Measurements from ENCODE around the gene PLOD3.
"Not testable (repeated sequence)": the region's sequence is repeated elsewhere in the genome, so short reads cannot be mapped to it uniquely, and the experiment has no call there.

PLOD3 gene

DNA sequence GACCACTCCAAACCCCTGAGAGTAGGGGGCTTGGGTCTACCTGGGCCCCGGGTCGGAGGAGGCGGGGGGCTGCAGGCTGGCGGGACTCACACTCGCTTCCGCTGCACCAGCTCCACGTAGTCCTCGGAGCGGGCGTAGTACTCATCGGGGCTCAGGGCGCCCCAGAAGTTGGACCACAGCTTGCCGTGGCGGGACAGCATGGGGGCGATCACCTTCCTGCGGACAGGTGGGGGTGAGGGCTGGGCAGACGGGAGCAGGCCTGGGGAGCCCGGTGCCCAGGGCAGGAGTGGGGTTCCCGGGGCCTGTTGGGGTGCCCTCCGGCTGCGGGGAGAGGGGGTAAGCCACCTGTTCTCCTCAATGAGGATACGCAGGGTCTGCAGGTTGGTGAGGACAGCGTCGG is 5.9 kb downstream of the PLOD3 start:
- DNase-seq: no peak

DNA sequence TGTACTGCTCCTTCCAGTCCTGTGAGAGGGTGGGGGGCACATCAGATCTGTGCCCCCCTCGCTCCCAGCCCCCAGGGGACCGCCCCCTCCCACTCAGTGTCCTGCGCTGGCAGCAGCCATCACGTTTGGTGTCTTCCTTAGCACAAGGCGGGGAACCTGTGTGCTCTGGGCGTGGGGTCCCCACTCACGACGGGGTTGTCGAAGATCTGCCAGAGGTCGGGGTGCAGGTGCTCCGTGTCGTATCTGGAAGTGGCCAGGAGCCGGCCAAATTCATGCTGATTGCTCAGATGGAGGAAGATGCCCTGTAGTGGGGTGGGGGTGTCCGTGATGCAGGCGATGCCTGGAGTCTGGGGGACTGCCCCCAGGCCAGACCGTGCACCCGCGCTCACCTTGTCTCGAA is 7.2 kb downstream of the PLOD3 start:
- no peak for DNase-seq

DNA sequence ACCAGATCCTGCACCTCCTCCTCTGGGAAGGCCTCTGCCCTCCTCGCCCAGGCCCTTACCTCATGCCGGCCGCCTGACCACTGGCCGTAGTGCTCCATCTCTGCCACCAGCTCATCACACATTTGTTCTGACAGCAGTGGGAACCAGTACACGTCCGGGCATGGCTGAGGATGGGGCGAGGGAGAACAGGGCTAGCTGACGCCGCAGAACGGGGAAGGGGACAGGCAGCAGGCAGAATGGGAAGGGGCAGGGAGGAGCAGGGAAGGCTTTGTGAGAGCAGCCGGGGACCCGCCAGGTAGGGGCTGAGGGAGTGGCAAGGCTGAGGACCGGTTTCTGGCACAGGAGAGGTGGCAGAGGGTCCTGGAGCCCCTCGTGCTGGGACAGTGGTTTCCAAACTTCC is 8.6 kb downstream of the PLOD3 start:
- no peak for DNase-seq

DNA sequence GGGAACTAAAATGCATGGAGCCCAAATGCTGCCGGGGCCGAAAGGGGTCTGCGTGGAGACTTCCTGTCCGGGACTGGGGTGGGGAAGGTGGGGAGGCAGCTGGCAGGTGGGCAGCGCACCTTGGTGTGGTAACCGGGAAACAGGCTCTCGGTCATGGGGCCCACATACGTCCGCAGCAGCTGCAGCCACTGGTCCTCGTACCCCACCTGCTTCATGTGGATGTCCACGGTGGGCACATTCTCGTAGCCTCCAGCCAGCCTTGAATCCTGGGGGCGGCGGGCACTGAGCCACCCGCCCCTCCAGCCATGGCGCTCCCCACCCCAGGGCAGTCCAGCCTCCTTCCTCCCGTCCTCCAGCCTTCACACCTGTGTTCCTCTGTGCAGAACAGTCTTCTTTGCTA is 9.9 kb downstream of the PLOD3 start:
- DNase-seq: no peak

DNA sequence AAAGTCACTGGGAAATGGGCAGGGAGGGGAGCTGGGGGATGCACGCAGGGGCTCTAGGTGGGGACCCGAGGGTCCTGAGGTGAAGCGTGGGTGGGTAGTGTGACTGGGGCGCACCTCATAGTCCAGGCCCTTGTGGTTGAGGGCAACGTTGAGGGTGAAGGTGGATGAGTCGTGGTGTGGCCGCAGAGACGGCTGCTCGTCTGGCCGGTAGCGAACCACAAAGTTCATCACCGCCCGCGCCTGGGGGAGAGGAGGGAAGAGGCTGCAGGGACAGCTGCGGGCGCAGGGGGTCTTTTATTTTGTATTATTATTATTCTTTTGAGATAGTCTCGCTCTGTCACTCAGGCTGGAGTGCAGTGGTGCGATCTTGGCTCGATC is 10.7 kb downstream of the PLOD3 start:
- DNase-seq: no peak

DNA sequence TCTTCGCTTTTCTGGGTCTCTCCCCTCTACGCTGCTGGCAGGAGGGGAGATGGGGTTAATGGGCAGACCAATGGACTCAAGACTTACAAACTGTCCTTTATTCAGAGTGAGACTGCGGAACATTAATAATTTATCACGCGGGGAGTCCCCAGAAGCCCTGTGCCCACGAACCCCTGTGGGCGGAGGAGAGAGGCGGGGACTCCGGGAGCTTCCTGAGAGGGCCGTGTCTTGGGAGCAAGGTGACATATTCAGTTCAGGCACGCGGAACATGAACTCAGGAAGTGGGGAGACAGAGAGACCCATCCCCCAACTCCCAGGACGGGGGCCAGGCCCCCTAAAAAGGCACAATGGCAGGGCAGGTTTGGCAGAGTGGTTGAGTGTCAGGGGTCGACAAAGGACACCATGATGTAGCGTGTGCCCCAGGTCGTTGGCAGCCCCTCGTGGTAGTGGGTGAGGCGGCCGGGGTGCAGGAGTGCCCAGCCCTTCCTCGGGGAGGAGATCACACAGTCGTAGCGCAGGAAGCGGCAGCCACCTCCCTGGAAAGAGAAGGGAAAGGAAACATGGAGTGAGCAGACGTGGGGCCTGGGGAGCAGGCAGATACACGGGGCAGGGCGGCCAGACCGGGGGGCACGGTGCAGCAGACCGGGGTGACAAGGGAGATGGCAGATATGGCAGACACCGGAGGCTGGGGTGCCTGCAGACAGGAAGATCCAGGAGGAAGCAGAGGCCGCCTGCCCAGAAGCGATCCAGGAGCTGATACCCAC is 11.3 kb downstream of the PLOD3 start:
- no peak for DNase-seq

DNA sequence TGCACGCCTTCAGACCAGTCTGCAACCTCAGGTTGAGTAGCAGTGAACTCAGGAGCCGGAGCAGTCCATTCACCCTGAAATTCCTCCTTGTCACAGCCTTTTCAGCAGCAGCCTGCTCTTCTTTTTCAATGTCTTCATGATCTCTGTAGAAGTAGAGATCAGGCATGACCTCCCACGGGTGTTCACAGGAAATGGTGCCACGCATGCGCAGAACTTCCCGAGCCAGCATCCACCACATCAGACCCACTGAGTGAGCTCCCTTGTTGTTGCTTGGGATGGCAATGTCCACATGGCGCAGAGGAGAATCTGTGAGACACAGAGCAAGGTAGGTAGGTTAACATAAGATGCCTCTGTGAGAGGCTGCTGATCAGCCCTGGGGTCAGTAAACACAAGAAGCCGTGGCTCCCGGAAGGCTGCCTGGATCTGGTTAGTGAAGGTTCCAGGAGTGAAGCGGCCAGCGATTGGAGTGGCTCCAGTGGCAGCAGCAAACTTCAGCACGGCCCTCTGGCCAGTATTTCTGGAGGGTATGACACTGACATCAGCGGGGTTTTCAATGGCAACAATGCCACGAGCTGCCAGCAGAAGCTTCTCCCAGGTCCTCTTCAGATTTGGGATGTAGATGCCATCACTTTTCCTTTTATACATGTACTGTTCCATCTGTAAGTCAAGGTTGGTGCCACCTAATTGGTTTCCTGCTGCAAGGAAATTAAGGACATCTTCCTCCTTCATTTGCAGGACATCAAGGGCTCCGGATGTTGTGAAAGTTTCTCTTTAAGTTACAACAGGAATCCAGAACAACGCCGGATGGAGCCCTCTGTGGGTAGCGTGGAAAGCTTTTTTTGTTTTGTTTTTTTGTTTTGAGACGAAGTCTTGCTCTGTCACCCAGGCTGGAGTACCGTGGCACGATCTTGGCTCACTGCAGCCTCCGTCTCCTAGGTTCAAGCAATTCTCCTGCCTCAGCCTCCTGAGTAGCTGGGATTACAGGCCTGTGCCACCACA is 13.3 kb downstream of the PLOD3 start:
- not testable (repeated sequence) for DNase-seq

DNA sequence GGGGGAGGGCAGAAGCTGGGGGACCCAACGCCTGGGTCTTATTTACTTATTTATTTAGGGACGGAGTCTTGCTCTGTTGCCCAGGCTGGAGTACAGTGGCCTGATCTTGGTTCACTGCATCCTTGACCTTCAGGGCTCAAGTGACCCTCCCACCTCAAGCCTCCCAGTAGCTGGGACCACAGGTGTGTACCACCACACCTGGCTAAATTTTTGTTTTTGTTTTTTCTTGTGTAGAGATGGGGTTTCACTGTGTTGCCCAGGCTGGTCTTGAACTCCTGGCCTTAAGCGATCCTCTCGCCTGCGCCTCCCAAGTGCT is 14.8 kb downstream of the PLOD3 start:
- no peak for DNase-seq

DNA sequence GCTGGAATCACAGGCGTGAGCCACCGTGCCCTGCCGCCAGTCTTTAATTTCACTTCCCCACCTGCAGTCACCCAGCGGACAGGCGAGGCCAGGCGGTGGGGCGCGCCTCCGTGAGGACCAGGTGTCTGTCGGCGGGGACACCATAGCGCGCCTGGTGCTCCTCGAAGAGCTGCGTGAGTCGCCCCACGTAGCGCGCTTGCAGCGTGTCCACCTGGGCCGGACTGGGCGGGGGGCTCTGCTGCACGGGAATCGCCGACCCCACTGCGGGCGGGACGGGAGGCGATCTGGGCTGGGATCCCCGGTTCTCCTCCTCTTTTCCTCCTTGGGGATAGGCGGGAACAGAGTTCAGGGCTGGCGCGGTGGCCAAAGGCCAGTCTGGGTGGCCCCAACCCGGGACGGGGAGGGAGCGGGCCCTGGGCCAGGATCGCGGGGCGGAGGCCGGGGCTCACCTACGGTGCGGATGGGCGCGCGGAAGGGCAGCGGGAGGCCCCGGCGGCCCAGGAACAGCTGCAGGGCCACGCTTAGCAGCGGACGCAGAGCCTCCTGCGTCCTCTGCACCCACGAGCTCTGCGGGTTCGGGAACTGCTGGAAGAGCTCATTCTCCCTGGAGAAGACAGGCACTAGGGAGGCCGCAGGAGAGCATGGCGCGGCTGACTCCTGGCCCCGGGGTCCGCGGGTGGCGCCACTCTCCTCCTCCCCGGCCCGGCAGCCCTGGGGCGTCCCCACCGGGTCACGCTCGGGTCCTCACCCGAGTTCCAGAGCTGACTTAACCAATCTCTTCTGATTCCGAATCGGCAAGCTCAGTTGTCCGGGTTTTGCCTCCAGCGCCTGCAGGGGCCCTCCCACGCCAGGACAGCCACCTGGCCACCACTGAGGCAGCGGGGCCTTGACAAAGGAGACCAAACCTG is 15.4 kb downstream of the PLOD3 start:
- no peak for DNase-seq

DNA sequence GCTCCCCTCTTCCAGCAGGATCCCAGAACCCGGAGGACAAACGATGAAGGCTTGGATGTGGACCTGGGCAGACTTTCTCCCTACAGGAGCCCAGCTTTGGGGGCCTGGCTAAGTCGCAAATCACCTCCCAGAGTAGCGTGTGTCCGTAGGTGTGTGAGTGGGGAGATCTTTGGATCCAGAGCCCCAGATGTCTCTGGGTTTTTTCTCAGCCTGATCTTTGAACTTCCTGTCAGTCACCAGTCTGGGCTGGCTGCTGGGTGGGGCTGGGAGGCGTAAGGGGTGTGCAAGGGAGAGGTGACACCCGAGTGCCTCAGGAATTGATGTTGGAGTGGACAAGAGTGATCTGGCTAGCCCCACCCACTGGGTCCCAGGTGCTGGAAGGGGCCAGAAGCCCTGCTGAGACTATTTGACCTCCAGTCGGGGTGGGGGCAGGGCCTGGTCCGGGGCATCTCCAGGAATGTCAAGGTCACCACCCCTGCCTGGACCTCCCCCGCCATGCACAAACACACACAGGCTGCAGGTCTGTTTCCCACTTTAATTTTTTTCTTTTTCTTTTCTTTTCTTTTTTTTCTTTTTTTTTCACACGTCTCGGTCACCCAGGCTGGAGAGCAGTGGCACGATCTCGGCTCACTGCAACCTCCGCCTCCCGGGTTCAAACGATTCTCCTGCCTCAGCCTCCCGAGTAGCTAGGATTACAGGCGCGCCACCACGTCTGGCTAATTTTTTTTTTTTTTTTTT is 16.4 kb downstream of the PLOD3 start, which contains the start of gene MOGAT3:
MOGAT3 (minus strand) TSS at position 175 of the 738 bp plus-strand sequence. CDS start 182 bp downstream, outside the sequence.
- no peak for DNase-seq

DNA sequence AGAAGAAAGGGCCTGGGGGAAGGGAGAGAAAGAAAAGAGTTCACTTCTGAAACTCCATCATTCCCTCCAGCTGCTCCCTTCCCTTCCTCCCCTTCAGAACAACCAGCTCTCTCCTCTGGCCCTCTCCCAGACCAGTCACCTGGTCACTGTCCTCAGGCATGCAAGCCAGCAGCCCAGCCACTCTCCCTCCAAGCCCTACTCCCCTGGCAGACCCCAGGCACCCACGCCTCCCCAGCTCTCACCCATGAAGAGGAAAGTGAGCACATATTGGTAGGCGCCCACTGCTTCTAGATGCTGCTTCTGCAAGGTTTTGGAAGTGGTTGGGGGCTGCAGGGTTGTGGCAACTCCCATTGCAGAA is 16.9 kb downstream of the PLOD3 start:
- DNase-seq: no peak

DNA sequence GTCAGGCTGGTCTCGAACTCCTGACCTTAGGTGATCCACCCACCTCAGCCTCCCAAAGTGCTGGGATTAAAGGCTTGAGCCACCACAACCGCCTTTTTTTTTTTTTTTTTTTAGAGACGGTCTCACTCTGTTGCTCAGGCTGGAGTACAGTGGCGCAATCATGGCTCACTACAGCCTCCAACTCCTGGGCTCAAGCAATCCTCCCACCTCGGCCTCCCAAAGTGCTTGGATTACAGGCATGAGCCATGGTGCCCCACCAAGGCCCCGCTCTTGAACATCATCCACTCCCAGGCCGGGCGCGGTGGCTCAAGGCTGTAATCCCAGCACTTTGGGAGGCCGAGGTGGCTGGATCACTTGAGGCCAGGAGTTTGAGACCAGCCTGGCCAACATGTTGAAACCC is 17.9 kb downstream of the PLOD3 start:
- not testable (repeated sequence) for DNase-seq

DNA sequence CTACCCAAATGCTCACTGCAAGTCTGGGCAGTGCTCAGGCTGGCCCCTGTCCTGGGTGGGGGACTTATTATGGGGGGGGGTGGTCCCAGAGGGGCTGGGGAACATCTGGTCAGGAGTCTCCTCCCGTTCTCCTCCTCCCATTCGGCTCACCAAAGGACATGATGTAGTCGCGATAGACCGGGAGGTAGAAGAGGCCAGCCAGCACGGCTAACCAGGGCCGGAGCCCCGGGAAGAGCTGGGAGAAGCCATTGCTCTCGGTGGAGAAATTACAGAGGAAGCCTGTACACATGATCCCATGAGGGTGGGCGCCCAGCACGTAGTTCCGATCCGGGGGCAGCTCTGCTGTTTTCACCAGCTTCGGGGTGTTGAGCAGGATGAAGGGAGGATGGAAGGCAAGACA is 18.9 kb downstream of the PLOD3 start:
- DNase-seq: no peak

DNA sequence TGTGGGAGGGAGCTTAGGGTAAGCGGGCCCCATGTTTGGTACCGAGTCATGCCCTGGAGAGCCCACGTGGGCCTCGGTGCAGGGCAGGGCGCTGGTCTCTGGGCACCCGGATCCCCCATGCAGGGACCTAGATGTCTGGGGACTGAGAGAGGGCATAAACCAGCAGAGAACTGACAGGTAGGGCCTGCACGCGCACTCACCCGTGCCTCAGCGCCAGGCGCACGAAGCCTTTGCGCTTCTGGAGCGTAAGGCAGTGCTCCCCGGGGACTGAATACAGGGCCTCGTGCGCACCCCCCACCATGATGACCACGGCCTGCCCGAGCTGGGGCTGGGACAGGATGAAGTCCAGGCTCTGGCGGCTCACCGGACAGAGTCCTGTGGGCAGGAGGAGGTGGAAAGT is 19.4 kb downstream of the PLOD3 start:
- DNase-seq: no peak

DNA sequence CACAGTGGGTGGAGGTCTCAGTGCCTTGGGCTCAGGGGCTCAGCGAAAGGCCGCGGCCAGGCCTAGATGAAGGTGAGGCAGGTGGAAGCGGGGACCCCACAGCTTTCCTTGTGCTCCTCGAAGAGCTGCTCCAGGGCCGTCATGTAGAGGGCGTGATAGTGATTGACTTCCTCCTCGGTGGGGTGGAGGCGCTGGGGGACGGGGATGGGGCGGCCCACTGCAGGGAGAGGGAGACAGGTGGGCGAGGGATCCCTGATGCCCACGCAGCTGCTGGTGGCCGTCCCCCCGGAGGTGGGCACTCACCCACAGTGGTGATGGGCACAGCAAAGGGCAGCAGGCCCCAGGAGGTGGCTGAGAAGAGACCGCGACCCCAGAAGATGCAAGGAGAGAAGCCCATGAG is 21.5 kb downstream of the PLOD3 start:
- no peak for DNase-seq

DNA sequence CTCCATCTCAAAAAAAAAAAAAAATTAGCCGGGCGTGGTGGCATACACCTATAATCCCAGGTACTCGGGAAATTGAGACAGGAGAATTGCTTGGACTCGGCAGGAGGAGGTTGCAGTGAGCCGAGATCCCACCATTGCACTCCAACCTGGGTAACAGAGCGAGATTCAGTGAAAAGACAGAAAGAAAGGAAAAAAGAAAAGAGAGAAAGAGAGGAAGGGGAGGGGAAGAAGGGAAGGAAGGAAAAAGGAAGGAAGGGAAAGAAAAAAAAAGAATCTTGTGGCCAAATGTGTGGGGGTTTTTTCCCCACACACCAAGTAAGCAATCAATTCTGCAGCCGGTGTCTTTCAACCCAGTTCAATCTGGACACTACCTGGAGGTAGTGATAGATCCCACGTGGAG is 28.3 kb downstream of the PLOD3 start:
- DNase-seq: no peak

DNA sequence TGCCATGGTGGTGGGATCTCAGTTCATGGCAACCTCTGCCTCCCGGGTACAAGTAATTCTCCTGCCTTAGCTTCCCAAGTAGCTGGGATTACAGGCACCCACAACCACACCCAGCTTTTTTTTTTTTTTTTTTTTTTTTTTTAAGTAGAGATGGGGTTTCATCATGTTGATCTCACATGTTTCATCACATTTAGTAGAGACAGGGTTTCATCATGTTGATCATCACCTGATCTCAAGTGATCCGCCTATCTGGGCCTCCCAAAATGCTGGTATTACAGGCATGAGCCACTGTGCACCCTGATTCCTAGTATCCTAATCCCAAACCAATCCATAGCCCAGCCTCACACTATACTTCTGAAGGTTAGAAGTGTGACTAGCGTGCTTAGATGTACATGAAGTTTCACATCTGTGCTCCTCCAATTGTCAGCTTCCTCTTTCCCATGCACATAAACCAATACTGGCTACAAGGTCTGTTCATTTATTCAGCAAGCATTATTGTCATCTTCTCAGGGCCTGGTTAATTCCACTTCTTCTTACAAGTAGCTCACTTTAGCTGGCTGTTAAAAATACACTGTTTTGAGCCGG is 30.4 kb downstream of the PLOD3 start:
- DNase-seq: no peak

DNA sequence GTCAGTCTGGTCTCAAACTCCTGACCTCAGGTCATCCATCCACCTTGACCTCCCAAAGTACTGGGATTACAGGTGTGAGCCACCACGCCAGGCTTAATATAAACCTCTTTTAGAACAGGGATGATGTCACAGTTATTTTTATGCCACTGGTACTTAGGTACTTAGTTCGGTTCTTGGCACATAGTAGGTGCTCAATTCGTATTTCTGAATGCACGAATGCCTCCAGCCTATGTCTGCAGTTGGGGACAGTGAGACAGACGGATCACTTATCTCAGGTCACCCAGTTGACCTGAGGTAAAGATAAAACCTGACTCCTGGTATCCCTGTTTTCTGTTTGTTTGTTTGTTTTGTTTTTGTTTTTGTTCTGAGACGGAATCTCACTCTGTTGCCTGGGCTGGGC is 31.2 kb downstream of the PLOD3 start:
- DNase-seq: no peak

DNA sequence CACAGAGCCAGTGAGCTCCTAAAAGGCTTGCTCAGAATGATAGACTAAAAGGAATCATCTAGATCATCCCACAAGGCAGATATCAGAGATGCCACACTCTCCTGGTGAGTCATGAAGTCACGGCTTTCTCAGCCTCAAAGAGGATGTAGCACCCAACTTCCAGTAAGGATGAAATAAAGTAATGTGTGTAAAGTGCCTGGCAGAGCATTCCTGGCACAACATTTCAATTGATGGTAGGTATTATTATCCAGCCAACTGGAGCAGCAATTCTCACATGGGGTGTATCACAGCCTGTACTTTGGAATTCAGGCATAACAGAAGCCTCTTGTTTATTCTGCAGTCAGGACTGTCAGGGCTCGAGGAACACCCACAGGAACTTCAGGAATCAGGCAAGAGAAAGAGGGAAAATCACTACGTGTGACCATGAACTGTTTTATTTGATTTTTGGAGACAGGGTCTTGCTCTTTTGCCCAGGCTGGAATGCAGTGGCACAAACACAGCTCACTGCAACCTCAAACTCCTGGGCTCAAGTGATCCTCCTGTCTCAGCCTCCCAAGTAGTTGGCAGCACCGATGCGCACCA is 32.0 kb downstream of the PLOD3 start:
- DNase-seq: no peak

DNA sequence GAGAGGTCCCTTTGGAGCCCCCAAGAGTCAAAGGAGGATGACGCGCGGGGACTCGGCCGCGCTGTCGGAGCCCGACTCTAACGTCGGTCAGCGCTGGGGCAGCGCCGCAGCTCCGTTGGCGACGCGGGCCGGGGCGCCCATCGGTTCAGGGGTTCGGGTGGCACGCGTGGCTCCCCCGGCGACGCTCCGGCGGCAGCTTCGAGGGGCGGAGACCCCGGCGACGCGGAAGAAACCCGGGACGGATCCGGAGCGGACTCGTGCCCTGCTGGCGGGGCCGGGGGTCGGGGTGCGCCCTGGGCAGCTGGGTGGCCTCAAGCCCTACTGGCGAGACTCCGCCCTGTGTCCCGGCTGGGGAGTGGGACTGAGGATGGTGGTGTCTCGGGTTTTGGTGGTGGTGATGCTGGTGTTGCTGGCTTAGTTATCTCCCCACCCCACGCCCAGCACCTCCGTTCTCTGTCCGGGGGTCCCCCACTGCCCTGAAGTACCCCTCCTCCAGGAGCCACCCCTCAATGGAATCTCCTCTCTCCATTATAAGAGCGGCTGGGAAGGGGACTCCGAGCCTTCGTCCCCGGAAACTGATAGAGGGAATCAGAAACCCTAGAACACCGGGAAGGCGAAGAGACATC is 37.1 kb downstream of the PLOD3 start, which contains the start of gene NAT16:
NAT16 (minus strand) TSS at position 164 of the 626 bp plus-strand sequence. CDS start 5,486 bp downstream, outside the sequence.
- no peak for DNase-seq

DNA sequence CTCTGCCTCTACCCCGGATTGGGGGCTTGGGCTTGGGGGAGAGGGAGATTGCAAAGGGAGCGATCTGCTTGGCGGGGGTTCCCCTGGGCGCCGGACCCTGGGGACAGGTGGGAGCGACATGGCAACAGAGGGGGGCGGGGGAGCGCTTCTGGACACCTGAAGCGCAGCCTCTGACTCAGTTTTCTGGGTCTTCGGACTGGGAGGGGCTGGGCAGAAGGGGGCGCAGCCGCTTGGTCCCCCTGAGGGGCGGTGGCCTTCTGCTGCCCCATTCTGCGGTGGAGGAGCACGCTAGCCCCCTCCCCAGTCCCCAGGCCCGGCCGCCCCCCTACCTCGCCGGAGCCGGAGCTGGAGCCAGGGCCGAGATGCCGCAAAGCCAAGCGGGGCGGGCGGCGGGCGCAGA is 37.7 kb downstream of the PLOD3 start:
- no peak for DNase-seq
